Right atrium auricular region (tissue), 2 donors: ENCODE data around the gene TRPV2. TPM values are rescaled to one million over a fixed set of nuclear protein-coding genes. Genes with fewer than 3 reads are reported as not detected.

Source experiments
- DNase-seq: peaks from one replicate; pipeline ENCODE4 v3.0.0-alpha.2; 2019; ENCODE audit warnings: low spot score
- H3K27ac ChIP-seq, 2 donors: fragments of 200-600 bp; sonication (generic); 1 replicate in 1 of 2; 2 replicates in 1 of 2; pipeline ENCODE4 v1.5.1; 2016 to 2019
- H3K27me3 ChIP-seq, 2 donors: fragments of 200-600 bp; sonication (generic); one replicate each; pipeline versions ENCODE4 v1.5.1 to v1.6.0; 2017 to 2019
- H3K36me3 ChIP-seq: fragments of 200-600 bp; sonication (generic); one replicate; pipeline ENCODE4 v1.5.1; 2016
- H3K4me1 ChIP-seq, 2 donors: fragments of 200-600 bp; sonication (generic); one replicate each; pipeline versions ENCODE4 v1.5.1 to v1.6.0; 2017 to 2019
- H3K4me3 ChIP-seq, 2 donors: fragments of 200-600 bp; sonication (generic); 1 replicate in 1 of 2; 2 replicates in 1 of 2; pipeline ENCODE4 v1.5.1; 2017 to 2019; ENCODE audit warnings: mild to moderate bottlenecking in 1 of 2, moderate library complexity in 1 of 2
- H3K9me3 ChIP-seq, 2 donors: fragments of 200-600 bp; sonication (generic); one replicate each; pipeline ENCODE4 v1.5.1; 2019
- CTCF ChIP-seq, 2 donors: fragments of 200-600 bp; sonication (generic); IDR thresholded peaks; one replicate each; pipeline ENCODE4 v1.5.1; 2019; ENCODE audit warnings: antibody characterized with exemption in 2 of 2
- total RNA-seq, 2 donors: library from RNA; depleted of rRNA; stranded (reverse); fragments of >200 nt; gene quantifications; one replicate each; pipeline ENCODE4 v1.1.0, GENCODE V29; 2016

The TRPV2 gene
- 10 to 100 TPM in 1 of 2 donors, 1 to 10 TPM in 1; 6.7 to 15.0 TPM for total RNA-seq

GRCh38 chr17:16415031-16415924 is at the start of gene TRPV2:
TSS of gene TRPV2 (plus strand) at chr17:16415571. CDS start at chr17:16417669, 2,098 bp downstream.
- Histone ChIP-seq H3K27me3 (no peaks in the 10 kb centered on the region), H3K9me3 (no peaks in the 10 kb centered on the region), H3K27ac (peak within 1 kb of the TSS; percentile 87 to 90), H3K36me3 (no peaks in the 10 kb centered on the region), H3K4me3 (peak within 1 kb of the TSS; percentile 47 to 60), H3K4me1 (peaks cover 0 to 40% of the 10 kb centered on the region in 2 donors)
- TF ChIP-seq CTCF (IDR thresholded peaks at IDR 0.05) = peak; percentile 16 to 55
- no peak for DNase-seq

GRCh38 chr17:16371742-16372141 is 43.6 kb upstream of the TRPV2 start:
- H3K4me3 ChIP-seq = no peak overlapping the region
- no peak for DNase-seq
- peaks cover 0 to 12% of the 10 kb centered on the region in 2 donors for H3K4me1 ChIP-seq
- H3K27me3 ChIP-seq = no peaks in the 10 kb centered on the region
- H3K36me3 ChIP-seq = no peaks in the 10 kb centered on the region
- H3K9me3 ChIP-seq = no peaks in the 10 kb centered on the region
- peak overlapping the region in 1 of 2 donors; percentile 11 for H3K27ac ChIP-seq
- no peak for TF ChIP-seq CTCF (IDR thresholded peaks at IDR 0.05)

GRCh38 chr17:16374146-16374938 is 41.0 kb upstream of the TRPV2 start:
- no peaks in the 10 kb centered on the region for H3K9me3 ChIP-seq
- peaks cover 0 to 12% of the 10 kb centered on the region in 2 donors for H3K4me1 ChIP-seq
- no peaks in the 10 kb centered on the region for H3K36me3 ChIP-seq
- H3K27me3 ChIP-seq = no peaks in the 10 kb centered on the region
- no peak for TF ChIP-seq CTCF (IDR thresholded peaks at IDR 0.05)
- no peak overlapping the region for H3K4me3 ChIP-seq
- peak overlapping the region; percentile 21 to 38 for H3K27ac ChIP-seq
- no peak for DNase-seq

GRCh38 chr17:16377941-16378341 is 37.4 kb upstream of the TRPV2 start:
- no peak overlapping the region for H3K27ac ChIP-seq
- H3K27me3 ChIP-seq = no peaks in the 10 kb centered on the region
- DNase-seq = no peak
- H3K9me3 ChIP-seq = no peaks in the 10 kb centered on the region
- H3K4me3 ChIP-seq = no peak overlapping the region
- no peak for TF ChIP-seq CTCF (IDR thresholded peaks at IDR 0.05)
- H3K4me1 ChIP-seq = peaks cover 0 to 25% of the 10 kb centered on the region in 2 donors
- peaks cover 11% of the 10 kb centered on the region for H3K36me3 ChIP-seq

GRCh38 chr17:16378636-16379282 is 36.6 kb upstream of the TRPV2 start:
- peaks cover 0 to 32% of the 10 kb centered on the region in 2 donors for H3K4me1 ChIP-seq
- H3K27me3 ChIP-seq = no peaks in the 10 kb centered on the region
- no peak for TF ChIP-seq CTCF (IDR thresholded peaks at IDR 0.05)
- no peak for DNase-seq
- no peak overlapping the region for H3K4me3 ChIP-seq
- no peaks in the 10 kb centered on the region for H3K9me3 ChIP-seq
- H3K27ac ChIP-seq = no peak overlapping the region
- H3K36me3 ChIP-seq = peaks cover 20% of the 10 kb centered on the region
